Mucosa of descending colon (tissue), 3 donors: ENCODE measurements around the gene TMA7B. TPM values are rescaled to one million over a fixed set of nuclear protein-coding genes. Genes with fewer than 3 reads are reported as not detected.
A peak's percentile ranks its signal among the peaks of the same experiment; 100 is the strongest.

Experiments
- ATAC-seq: fragments of 200-7000 bp; cut with Tn5 transposase; one replicate; pipeline ENCODE4 v1.9.1; 2020; ENCODE audit warnings: mild to moderate bottlenecking, moderate library complexity
- DNase-seq, 3 donors: peaks; one replicate each; pipeline ENCODE4 v3.0.0-alpha.2; 2020
- H3K36me3 ChIP-seq: fragments of 200-600 bp; one replicate; pipeline ENCODE4 v1.8.0; 2021; ENCODE audit warnings: low read depth, mild to moderate bottlenecking
- H3K4me1 ChIP-seq: fragments of 200-600 bp; one replicate; pipeline ENCODE4 v1.8.0; 2021; ENCODE audit warnings: low read depth, mild to moderate bottlenecking
- H3K4me3 ChIP-seq: fragments of 200-600 bp; one replicate; pipeline ENCODE4 v1.8.0; 2021; ENCODE audit warnings: mild to moderate bottlenecking
- H3K9me3 ChIP-seq: fragments of 200-600 bp; one replicate; pipeline ENCODE4 v1.8.0; 2021; ENCODE audit warnings: mild to moderate bottlenecking
- CTCF ChIP-seq: fragments of 200-600 bp; IDR thresholded peaks from one replicate; pipeline ENCODE4 v1.8.0; 2022; ENCODE audit warnings: antibody characterized with exemption, mild to moderate bottlenecking
- intact Hi-C, 2 donors: fragments of 100-400 bp; cut with DNase I in 1 of 2; cut with micrococcal nuclease in 1 of 2; formaldehyde crosslinking; loops; one replicate each; pipeline versions ENCODE4 v1.11.0 to v1.11.1; 2022; cut with DNase I, micrococcal nuclease
- total RNA-seq, 3 donors: library from RNA; stranded (reverse); fragmentation: NEBNext Ultra II Directional in 2 of 3; extraction: Animal tissue kit (Norgen Biotek cat#: 25700) in 2 of 3; gene quantifications; one replicate each; pipeline versions ENCODE4 v1.2.1 to v1.2.4, GENCODE V29; 2021 to 2023
- donor health status: DM: no; HTN: no; CAD: no; lungs with moderate emphysema.
- donor health status: DM: no; HTN: no; CAD: no.
- donor health status: DM: no; HTN: yes; CAD: no.

TMA7B gene
- total RNA-seq, 3 donors from 2014 or later = 0.22 to 0.51 (median 0.23) TPM

DNA sequence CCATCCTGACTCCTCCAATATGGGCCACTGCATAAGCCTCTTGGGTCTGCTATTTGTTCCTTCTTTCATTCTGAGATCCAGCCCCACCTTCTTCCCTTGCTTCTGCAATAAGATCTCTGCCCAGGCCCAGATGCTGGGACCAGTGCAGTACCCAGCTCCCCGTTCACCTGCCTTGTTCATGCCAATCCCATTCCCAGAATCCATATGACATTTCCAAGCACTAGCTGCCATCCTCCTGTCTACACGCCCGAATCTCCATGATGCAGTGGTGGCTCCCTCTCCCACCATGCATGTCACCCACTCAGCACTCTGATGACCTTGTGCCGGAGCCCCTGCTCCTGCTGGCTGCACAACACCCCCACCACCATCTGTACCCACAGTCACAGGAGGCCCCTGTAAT, 23.1 kb downstream of the TMA7B start:
- Histone ChIP-seq H3K9me3 (no peaks in the 10 kb centered on the region), H3K4me3 (no peak overlapping the region), H3K4me1 (peaks cover 4% of the 10 kb centered on the region), H3K36me3 (no peaks in the 10 kb centered on the region)
- no peak for TF ChIP-seq CTCF
- no peak for DNase-seq
- intact Hi-C loops = no loop called here
- no peak for ATAC-seq

GRCh38 chr22:39984006-39984405, 23.8 kb downstream of the TMA7B start:
- no peak overlapping the region for H3K4me3 ChIP-seq
- intact Hi-C loops = no loop called here
- H3K36me3 ChIP-seq = no peaks in the 10 kb centered on the region
- DNase-seq (no peak), ATAC-seq (no peak)
- no peaks in the 10 kb centered on the region for H3K9me3 ChIP-seq
- no peak for TF ChIP-seq CTCF
- H3K4me1 ChIP-seq = peaks cover 4% of the 10 kb centered on the region

GRCh38 chr22:39984746-39985145, 24.5 kb downstream of the TMA7B start:
- H3K4me1 ChIP-seq = peaks cover 4% of the 10 kb centered on the region
- DNase-seq (no peak), ATAC-seq (peak; percentile 4)
- intact Hi-C loops = no loop called here
- no peak for TF ChIP-seq CTCF
- H3K9me3 ChIP-seq = no peaks in the 10 kb centered on the region
- H3K36me3 ChIP-seq = no peaks in the 10 kb centered on the region
- H3K4me3 ChIP-seq = no peak overlapping the region

DNA sequence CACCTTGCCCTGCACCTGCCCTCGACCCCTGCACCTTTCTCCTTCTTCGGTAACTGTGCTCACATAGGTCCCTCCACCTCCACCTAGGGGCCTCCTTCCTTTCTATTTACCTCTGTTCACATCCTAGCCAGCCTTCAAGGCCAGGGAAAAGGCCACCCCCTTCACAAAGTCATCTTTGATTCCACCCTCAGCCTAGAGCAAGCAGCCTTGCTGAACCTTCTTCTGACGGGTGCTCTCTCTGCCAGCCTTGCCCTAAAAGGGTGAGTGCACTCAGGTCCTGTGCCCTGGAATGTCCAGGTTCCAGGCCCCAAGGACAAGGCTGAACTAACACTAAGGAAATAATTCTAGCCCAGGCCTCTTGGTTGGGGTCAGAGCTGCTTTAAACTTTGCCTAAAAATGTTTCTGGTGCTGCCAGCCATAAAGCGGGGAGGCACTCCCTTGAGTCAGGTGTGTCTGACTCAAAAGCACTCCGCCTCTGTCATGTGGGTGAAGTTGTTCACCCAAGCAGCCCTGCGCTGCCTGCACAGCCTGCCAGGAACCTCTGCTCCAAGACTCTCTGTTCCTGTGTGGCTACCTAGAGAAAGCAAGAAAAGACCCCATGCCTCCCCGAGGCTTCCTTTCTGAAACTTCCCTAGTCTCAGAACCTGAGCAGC, 25.3 kb downstream of the TMA7B start:
- Histone ChIP-seq H3K4me3 (no peak overlapping the region), H3K36me3 (no peaks in the 10 kb centered on the region), H3K9me3 (no peaks in the 10 kb centered on the region), H3K4me1 (peaks cover 4% of the 10 kb centered on the region)
- ATAC-seq = peak; percentile 92
- intact Hi-C loops = no loop called here
- TF ChIP-seq CTCF = no peak
- peak in 2 of 3 donors; percentile 46 to 60 for DNase-seq

DNA sequence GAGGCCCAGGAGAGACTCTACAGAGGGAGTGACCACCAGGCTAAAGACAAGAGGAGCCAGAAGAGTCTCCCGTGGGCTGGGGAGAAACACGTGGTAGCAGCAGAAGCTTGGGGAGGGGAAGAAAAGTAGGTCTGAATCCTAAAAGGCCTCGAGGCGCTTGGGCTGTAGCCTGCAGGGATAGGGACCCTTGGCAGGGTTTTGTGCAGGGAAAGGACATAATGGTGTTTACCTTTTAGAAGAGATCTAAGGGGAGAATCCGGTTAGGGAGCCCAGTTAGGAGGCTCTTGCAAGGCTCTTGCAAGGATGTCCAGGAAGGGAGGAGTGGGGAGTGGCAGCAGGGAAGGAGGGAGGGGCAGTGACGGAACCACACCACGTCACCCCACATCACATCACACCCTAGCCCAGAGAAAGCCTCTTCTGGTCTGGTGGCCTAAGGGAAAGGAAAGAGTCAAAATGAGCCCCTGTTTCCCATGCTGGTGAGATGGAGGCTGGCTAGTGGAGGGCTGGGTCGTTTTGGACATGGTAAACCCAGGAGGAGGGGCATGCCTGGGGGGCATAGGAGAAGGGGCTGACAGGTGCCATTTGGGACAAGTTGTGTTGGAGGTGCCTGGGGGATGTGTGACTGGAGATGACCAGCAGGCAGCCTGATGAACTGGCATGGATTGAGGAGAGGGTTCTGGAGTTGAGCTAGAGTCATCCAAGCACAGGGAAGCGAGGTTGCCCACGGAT, 28.4 kb downstream of the TMA7B start:
- ATAC-seq (peak; percentile 45), DNase-seq (no peak)
- no peak overlapping the region for H3K4me3 ChIP-seq
- no peaks in the 10 kb centered on the region for H3K36me3 ChIP-seq
- TF ChIP-seq CTCF = no peak
- intact Hi-C loops = no loop called here
- no peaks in the 10 kb centered on the region for H3K9me3 ChIP-seq
- peaks cover 4% of the 10 kb centered on the region for H3K4me1 ChIP-seq
